ENCODE results near the gene BICDL1.

The BICDL1 gene

GRCh38 chr12:120103044-120103338 is 114.0 kb downstream of the BICDL1 start:
- DNase-seq = no peak

GRCh38 chr12:120103371-120103770 is 114.3 kb downstream of the BICDL1 start:
- DNase-seq = no peak

GRCh38 chr12:120106151-120106550 is 117.1 kb downstream of the BICDL1 start:
- DNase-seq = no peak

GRCh38 chr12:120109570-120110267 is 120.7 kb downstream of the BICDL1 start:
- no peak for DNase-seq

- peak; percentile 59 for DNase-seq
These were observed 121.8 kb downstream of the BICDL1 start for GRCh38 chr12:120110550-120111501.

GRCh38 chr12:120115066-120115465 is 126.0 kb downstream of the BICDL1 start:
- DNase-seq = no peak

GRCh38 chr12:120115692-120116440 is 126.8 kb downstream of the BICDL1 start:
- DNase-seq = no peak

GRCh38 chr12:120116441-120116791 is 127.4 kb downstream of the BICDL1 start, which contains the start of gene RAB35:
TSS of gene RAB35 (minus strand) at chr12:120116753. CDS start at chr12:120116650, 103 bp downstream.
- DNase-seq = no peak

GRCh38 chr12:120116792-120117651 is 128.0 kb downstream of the BICDL1 start:
- peak; percentile 99 for DNase-seq

GRCh38 chr12:120117961-120118320 is 128.9 kb downstream of the BICDL1 start:
- no peak for DNase-seq

- no peak for DNase-seq
These were observed 129.5 kb downstream of the BICDL1 start for GRCh38 chr12:120118321-120119061.

- no peak for DNase-seq
These were observed 130.4 kb downstream of the BICDL1 start for GRCh38 chr12:120119271-120119973.

- DNase-seq = no peak
These were observed 132.3 kb downstream of the BICDL1 start for GRCh38 chr12:120121343-120121742.

GRCh38 chr12:120121766-120122293 is 132.8 kb downstream of the BICDL1 start:
- no peak for DNase-seq

- DNase-seq = no peak
These were observed 136.0 kb downstream of the BICDL1 start for GRCh38 chr12:120125029-120125428.

GRCh38 chr12:120125792-120126634 is 137.0 kb downstream of the BICDL1 start:
- no peak for DNase-seq

GRCh38 chr12:120126635-120127005 is 137.6 kb downstream of the BICDL1 start:
- no peak for DNase-seq

GRCh38 chr12:120130011-120130410 is 141.0 kb downstream of the BICDL1 start:
- no peak for DNase-seq

- no peak for DNase-seq
These were observed 142.1 kb downstream of the BICDL1 start for GRCh38 chr12:120131116-120131515.
